ENCODE measurements around the gene IFNK.

DNA sequence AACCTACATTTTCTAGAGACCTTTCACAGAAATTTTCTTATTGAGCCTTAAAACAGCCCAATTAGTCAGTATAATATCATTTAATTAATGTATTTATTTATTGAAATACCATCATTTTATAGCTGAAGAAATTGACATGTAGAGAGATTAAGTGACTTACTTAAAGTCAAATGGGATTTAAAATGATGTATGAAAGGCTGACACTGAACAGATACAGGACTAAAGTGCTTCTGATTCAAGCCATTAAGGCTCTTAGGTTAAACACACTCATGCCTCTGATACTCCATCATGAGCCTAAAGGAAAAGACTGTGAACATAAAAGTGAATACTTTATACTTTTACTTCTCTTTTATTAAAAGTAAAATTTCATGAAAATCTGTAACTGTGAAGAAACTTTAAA is 36.4 kb downstream of the IFNK start:
- TF ChIP-seq, protein P1, sequence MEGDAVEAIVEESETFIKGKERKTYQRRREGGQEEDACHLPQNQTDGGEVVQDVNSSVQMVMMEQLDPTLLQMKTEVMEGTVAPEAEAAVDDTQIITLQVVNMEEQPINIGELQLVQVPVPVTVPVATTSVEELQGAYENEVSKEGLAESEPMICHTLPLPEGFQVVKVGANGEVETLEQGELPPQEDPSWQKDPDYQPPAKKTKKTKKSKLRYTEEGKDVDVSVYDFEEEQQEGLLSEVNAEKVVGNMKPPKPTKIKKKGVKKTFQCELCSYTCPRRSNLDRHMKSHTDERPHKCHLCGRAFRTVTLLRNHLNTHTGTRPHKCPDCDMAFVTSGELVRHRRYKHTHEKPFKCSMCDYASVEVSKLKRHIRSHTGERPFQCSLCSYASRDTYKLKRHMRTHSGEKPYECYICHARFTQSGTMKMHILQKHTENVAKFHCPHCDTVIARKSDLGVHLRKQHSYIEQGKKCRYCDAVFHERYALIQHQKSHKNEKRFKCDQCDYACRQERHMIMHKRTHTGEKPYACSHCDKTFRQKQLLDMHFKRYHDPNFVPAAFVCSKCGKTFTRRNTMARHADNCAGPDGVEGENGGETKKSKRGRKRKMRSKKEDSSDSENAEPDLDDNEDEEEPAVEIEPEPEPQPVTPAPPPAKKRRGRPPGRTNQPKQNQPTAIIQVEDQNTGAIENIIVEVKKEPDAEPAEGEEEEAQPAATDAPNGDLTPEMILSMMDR (IDR thresholded peaks at IDR 0.05), result no peak
- no peak for TF ChIP-seq POLR2A (IDR thresholded peaks at IDR 0.05)

Measured in heart left ventricle (tissue), 13 donors.